ENCODE data around the gene NAA10.

DNA sequence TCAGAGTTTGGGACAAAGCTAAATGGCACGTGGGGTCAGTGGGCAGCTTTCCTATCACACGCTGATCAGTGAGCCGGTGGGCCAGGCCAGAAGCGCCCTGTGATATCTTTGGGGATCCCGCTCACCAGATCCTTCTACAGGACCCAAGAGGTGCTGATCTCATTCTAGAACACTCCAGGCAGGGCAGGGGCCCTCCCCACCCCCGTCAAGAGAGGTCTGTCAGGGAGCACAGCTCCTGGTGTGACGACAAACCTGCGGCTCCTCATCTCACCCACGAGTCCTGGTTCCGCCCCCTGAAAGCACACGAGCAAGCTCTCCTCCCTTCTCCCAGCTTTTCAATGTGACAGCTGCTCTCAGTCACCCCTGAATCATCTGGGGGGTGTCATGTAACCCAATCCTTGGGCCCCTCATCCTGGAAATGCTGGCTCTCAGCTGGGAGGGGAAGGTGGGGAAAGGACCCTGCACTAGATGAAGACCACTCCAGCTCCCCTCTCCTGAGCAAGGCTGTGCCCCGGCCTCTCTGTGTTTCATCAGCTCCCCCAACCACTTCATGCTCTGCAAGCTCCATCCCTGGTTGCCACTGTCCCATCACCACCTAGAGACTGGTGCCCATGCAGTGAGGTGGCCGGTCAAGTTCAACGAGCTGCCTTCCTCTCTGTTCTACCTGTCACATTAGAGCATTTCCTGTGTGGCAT lies 32.2 kb upstream of the NAA10 start:
- TF ChIP-seq, protein P1, sequence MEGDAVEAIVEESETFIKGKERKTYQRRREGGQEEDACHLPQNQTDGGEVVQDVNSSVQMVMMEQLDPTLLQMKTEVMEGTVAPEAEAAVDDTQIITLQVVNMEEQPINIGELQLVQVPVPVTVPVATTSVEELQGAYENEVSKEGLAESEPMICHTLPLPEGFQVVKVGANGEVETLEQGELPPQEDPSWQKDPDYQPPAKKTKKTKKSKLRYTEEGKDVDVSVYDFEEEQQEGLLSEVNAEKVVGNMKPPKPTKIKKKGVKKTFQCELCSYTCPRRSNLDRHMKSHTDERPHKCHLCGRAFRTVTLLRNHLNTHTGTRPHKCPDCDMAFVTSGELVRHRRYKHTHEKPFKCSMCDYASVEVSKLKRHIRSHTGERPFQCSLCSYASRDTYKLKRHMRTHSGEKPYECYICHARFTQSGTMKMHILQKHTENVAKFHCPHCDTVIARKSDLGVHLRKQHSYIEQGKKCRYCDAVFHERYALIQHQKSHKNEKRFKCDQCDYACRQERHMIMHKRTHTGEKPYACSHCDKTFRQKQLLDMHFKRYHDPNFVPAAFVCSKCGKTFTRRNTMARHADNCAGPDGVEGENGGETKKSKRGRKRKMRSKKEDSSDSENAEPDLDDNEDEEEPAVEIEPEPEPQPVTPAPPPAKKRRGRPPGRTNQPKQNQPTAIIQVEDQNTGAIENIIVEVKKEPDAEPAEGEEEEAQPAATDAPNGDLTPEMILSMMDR (IDR thresholded peaks at IDR 0.05): no peak
- no peak for TF ChIP-seq EP300 (IDR thresholded peaks at IDR 0.05)
